GM23338 (cell line): Measurements from ENCODE around the gene DRC1.

ENCODE experiments used
- CREB1 ChIP-seq: fragments of 250-450 bp; sonication (Bioruptor Pico); IDR thresholded peaks from 2 replicates; pipeline ENCODE4 v1.5.0; 2020; ENCODE audit warnings: low read depth, mild to moderate bottlenecking, moderate library complexity
- EZH2 ChIP-seq: fragments of 200-600 bp; sonication (generic); IDR thresholded peaks from one replicate; pipeline ENCODE4 v1.8.0; 2017; ENCODE audit warnings: antibody characterized with exemption, mild to moderate bottlenecking, low read depth; ENCODE audit not compliant: unreplicated experiment
- EZH2phosphoT487 ChIP-seq: fragments of 200-600 bp; sonication (generic); IDR thresholded peaks from one replicate; pipeline ENCODE4 v1.8.1; 2018; ENCODE audit warnings: antibody characterized with exemption; ENCODE audit not compliant: unreplicated experiment
- POLR2AphosphoS5 ChIP-seq: IDR thresholded peaks from 2 replicates; pipeline ENCODE4 v1.6.1; 2016; ENCODE audit warnings: antibody characterized with exemption, low read depth
- STAT1 ChIP-seq: IDR thresholded peaks from one replicate; pipeline ENCODE4 v1.6.1; 2016; ENCODE audit warnings: antibody characterized with exemption; ENCODE audit not compliant: unreplicated experiment
- ZNF114 ChIP-seq: fragments of 250-450 bp; sonication (Bioruptor Pico); IDR thresholded peaks from 2 replicates; pipeline ENCODE4 v1.5.0; 2020; ENCODE audit warnings: mild to moderate bottlenecking, moderate library complexity
- ZNF331 ChIP-seq: fragments of 250-450 bp; sonication (Bioruptor Pico); IDR thresholded peaks from 2 replicates; pipeline ENCODE4 v1.5.0; 2020; ENCODE audit warnings: low read depth, mild to moderate bottlenecking, moderate library complexity
- TF ChIP-seq, protein P1 (sequence below), 2 experiments: fragments of 200-600 bp in 1 of 2; sonication (generic) in 1 of 2; conservative IDR thresholded peaks; 2 replicates each; pipeline versions ENCODE4 v1.5.1 to v1.6.1; 2016 to 2017; ENCODE audit warnings: antibody characterized with exemption in 2 of 2, low read depth in 2 of 2, mild to moderate bottlenecking in 2 of 2, moderate library complexity in 1 of 2
- TF ChIP-seq, protein P2 (sequence below): IDR thresholded peaks from one replicate; pipeline ENCODE4 v1.6.1; 2018; ENCODE audit warnings: antibody characterized with exemption; ENCODE audit not compliant: unreplicated experiment

DNA sequence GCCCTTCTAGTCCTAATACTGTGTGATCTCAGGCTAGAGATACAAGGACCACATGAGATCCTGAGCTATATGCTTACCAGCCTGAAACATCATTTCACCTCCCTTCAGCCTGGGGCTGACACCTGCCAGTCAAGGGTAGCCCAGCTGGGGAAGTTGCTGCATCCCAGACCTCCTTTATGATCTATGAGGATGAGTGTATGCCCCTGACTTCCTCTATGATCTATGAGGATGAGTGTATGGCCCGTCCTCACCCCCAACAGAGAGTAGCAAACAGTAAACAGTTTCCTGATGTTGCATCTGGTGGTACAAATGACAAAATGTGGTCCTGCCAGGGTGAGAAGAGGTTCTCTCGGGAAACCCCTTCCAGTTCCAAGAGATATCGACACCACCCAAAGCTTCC lies 85.1 kb downstream of the DRC1 start:
- TF ChIP-seq, protein P1, sequence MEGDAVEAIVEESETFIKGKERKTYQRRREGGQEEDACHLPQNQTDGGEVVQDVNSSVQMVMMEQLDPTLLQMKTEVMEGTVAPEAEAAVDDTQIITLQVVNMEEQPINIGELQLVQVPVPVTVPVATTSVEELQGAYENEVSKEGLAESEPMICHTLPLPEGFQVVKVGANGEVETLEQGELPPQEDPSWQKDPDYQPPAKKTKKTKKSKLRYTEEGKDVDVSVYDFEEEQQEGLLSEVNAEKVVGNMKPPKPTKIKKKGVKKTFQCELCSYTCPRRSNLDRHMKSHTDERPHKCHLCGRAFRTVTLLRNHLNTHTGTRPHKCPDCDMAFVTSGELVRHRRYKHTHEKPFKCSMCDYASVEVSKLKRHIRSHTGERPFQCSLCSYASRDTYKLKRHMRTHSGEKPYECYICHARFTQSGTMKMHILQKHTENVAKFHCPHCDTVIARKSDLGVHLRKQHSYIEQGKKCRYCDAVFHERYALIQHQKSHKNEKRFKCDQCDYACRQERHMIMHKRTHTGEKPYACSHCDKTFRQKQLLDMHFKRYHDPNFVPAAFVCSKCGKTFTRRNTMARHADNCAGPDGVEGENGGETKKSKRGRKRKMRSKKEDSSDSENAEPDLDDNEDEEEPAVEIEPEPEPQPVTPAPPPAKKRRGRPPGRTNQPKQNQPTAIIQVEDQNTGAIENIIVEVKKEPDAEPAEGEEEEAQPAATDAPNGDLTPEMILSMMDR (conservative IDR thresholded peaks at IDR 0.05; ENCODE audit: low read depth in 2 of 2) = no peak
- no peak for TF ChIP-seq EZH2
- TF ChIP-seq, protein P2, sequence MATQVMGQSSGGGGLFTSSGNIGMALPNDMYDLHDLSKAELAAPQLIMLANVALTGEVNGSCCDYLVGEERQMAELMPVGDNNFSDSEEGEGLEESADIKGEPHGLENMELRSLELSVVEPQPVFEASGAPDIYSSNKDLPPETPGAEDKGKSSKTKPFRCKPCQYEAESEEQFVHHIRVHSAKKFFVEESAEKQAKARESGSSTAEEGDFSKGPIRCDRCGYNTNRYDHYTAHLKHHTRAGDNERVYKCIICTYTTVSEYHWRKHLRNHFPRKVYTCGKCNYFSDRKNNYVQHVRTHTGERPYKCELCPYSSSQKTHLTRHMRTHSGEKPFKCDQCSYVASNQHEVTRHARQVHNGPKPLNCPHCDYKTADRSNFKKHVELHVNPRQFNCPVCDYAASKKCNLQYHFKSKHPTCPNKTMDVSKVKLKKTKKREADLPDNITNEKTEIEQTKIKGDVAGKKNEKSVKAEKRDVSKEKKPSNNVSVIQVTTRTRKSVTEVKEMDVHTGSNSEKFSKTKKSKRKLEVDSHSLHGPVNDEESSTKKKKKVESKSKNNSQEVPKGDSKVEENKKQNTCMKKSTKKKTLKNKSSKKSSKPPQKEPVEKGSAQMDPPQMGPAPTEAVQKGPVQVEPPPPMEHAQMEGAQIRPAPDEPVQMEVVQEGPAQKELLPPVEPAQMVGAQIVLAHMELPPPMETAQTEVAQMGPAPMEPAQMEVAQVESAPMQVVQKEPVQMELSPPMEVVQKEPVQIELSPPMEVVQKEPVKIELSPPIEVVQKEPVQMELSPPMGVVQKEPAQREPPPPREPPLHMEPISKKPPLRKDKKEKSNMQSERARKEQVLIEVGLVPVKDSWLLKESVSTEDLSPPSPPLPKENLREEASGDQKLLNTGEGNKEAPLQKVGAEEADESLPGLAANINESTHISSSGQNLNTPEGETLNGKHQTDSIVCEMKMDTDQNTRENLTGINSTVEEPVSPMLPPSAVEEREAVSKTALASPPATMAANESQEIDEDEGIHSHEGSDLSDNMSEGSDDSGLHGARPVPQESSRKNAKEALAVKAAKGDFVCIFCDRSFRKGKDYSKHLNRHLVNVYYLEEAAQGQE = no peak
- TF ChIP-seq EZH2phosphoT487 = no peak
- no peak for TF ChIP-seq POLR2AphosphoS5
- TF ChIP-seq STAT1 = no peak
- no peak for TF ChIP-seq ZNF331 (CRISPR knock-in tag)
- TF ChIP-seq CREB1 (CRISPR knock-in tag) = no peak
- no peak for TF ChIP-seq ZNF114 (CRISPR knock-in tag)
